Activated CD4-positive, alpha-beta T cell treated with anti-CD3 and anti-CD28 coated beads, Interleukin-2, amount 10 ng/mL, durations not matched to agents 7 days and 5 days (primary cell): Measurements from ENCODE around the gene RAPGEF1. TPM values are rescaled to one million over a fixed set of nuclear protein-coding genes. Genes with fewer than 3 reads are reported as not detected.
"Not testable (repeated sequence)": the region's sequence is repeated elsewhere in the genome, so short reads cannot be mapped to it uniquely, and the experiment has no call there.

ENCODE experiments used
- CTCF ChIA-PET: fragments of 350-600 bp; sonication (Branson Sonifier 250); formaldehyde crosslinking; loops from one replicate; lab custom pipeline; 2021; ENCODE audit warnings: antibody characterized with exemption; lab: Charles Lee
- POLR2A ChIA-PET: fragments of 350-600 bp; sonication (Branson Sonifier 250); formaldehyde crosslinking; loops from one replicate; lab custom pipeline; 2021; ENCODE audit warnings: antibody characterized with exemption; lab: Charles Lee
- DNase-seq: peaks from one replicate; pipeline ENCODE4 v3.0.0-alpha.2; 2020
- H3K27ac Mint-ChIP-seq: one replicate; pipeline ENCODE4 v1.8.0; 2021; ENCODE audit warnings: mild to moderate bottlenecking, moderate library complexity, mixed read lengths
- H3K27me3 Mint-ChIP-seq: one replicate; pipeline ENCODE4 v1.8.0; 2021; ENCODE audit warnings: mixed read lengths
- H3K36me3 Mint-ChIP-seq: one replicate; pipeline ENCODE4 v1.8.0; 2021; ENCODE audit warnings: low read depth, mixed read lengths
- H3K4me1 Mint-ChIP-seq: one replicate; pipeline ENCODE4 v1.8.0; 2021; ENCODE audit warnings: mixed read lengths
- H3K4me3 Mint-ChIP-seq: one replicate; pipeline ENCODE4 v1.8.0; 2021; ENCODE audit warnings: mild to moderate bottlenecking, moderate library complexity, mixed read lengths
- H3K9me3 Mint-ChIP-seq: one replicate; pipeline ENCODE4 v1.8.0; 2021; ENCODE audit warnings: mixed read lengths
- total RNA-seq, 2 experiments: library from RNA; stranded (reverse); gene quantifications; one replicate each; pipeline ENCODE4 v1.2.3, GENCODE V29; 2021

Gene RAPGEF1
- total RNA-seq, 2 experiments from 2014 or later: 128 to 129 TPM

GRCh38 chr9:131658377-131659129 is 81.3 kb downstream of the RAPGEF1 start:
- no peaks in the 10 kb centered on the region for H3K9me3 Mint-ChIP-seq
- no peak for DNase-seq
- CTCF ChIA-PET: interaction anchor here (0.9 to 1.6 kb wide), 10 partner anchors 9 to 82 kb away, joined by 3 to 5 read pairs (median 3); partner anchors contain the start of gene RAPGEF1
- peak overlapping the region; percentile 85 for H3K27ac Mint-ChIP-seq
- POLR2A ChIA-PET: interaction anchor here (0.8 kb wide), 1 partner anchor 10 kb away, joined by 3 read pairs; no protein-coding TSS in a partner anchor
- H3K4me1 Mint-ChIP-seq: peaks cover 77% of the 10 kb centered on the region
- peaks cover 19% of the 10 kb centered on the region for H3K36me3 Mint-ChIP-seq
- H3K27me3 Mint-ChIP-seq: no peaks in the 10 kb centered on the region
- no peak overlapping the region for H3K4me3 Mint-ChIP-seq

GRCh38 chr9:131657940-131658339 is 81.9 kb downstream of the RAPGEF1 start:
- Mint-ChIP-seq H3K36me3 (peaks cover 16% of the 10 kb centered on the region), H3K4me3 (no peak overlapping the region), H3K4me1 (peaks cover 74% of the 10 kb centered on the region), H3K9me3 (no peaks in the 10 kb centered on the region), H3K27ac (peak overlapping the region; percentile 85), H3K27me3 (no peaks in the 10 kb centered on the region)
- CTCF ChIA-PET: interaction anchor here (0.9 to 1.6 kb wide), 7 partner anchors 8 to 82 kb away, joined by 3 to 4 read pairs (median 3); no protein-coding TSS in a partner anchor
- no peak for DNase-seq
- POLR2A ChIA-PET: interaction anchor here (0.8 kb wide), 1 partner anchor 10 kb away, joined by 3 read pairs; no protein-coding TSS in a partner anchor

DNA sequence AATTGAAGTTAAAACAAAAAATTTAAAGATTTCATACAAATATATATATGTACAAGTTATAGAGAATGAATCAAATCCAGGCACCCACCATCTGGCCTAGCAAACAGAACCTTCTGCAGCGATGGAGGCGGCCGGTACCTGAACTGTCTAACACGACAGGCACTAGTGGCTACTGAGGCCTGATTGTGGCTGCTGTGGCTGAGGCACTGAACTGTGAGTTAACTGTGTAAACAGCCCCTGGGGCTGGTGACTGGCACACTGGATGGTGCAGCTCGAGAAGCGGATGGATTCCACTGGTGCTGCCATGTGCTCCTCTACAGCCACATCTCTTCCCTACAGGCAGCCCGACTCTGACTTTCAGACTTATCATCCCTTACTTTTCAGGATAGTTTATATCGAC is 82.4 kb downstream of the RAPGEF1 start:
- DNase-seq: no peak
- H3K4me3 Mint-ChIP-seq: no peak overlapping the region
- peaks cover 14% of the 10 kb centered on the region for H3K36me3 Mint-ChIP-seq
- CTCF ChIA-PET: interaction anchor here (1.1 to 1.6 kb wide), 2 partner anchors 17 to 19 kb away, joined by 3 to 4 read pairs; no protein-coding TSS in a partner anchor
- peak overlapping the region; percentile 85 for H3K27ac Mint-ChIP-seq
- no peaks in the 10 kb centered on the region for H3K9me3 Mint-ChIP-seq
- peaks cover 73% of the 10 kb centered on the region for H3K4me1 Mint-ChIP-seq
- H3K27me3 Mint-ChIP-seq: no peaks in the 10 kb centered on the region
- POLR2A ChIA-PET: no interaction called here

DNA sequence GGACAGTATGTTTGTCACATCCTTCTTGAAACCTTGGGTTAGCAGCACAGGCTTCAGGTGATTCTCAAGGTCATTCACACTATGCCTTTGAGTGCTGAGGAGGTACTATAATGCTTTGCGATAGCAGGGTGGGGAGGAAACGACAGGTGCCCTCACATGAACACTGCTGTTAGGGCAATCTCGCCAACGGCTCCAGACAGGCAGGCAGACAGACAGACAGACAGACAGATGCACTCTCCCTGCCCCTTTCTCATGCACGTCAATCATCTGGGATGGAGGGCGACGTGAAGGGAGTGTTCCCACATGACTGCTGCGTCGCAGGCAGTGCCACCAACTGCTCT is 82.9 kb downstream of the RAPGEF1 start:
- ChIA-PET CTCF (interaction anchor here (0.8 to 1.4 kb wide), 6 partner anchors 13 to 70 kb away, joined by 3 to 4 read pairs (median 3); no protein-coding TSS in a partner anchor), POLR2A (no interaction called here)
- H3K36me3 Mint-ChIP-seq: peaks cover 14% of the 10 kb centered on the region
- H3K27me3 Mint-ChIP-seq: no peaks in the 10 kb centered on the region
- peak overlapping the region; percentile 31 for H3K4me3 Mint-ChIP-seq
- peaks cover 72% of the 10 kb centered on the region for H3K4me1 Mint-ChIP-seq
- H3K9me3 Mint-ChIP-seq: no peaks in the 10 kb centered on the region
- H3K27ac Mint-ChIP-seq: peak overlapping the region; percentile 82
- DNase-seq: no peak

GRCh38 chr9:131656356-131657036 is 83.4 kb downstream of the RAPGEF1 start:
- H3K36me3 Mint-ChIP-seq: peaks cover 14% of the 10 kb centered on the region
- H3K4me3 Mint-ChIP-seq: peak overlapping the region; percentile 31
- H3K4me1 Mint-ChIP-seq: peaks cover 73% of the 10 kb centered on the region
- CTCF ChIA-PET: interaction anchor here (0.8 to 1.4 kb wide), 6 partner anchors 13 to 71 kb away, joined by 3 to 4 read pairs (median 3); no protein-coding TSS in a partner anchor
- peak; percentile 75 for DNase-seq
- H3K27ac Mint-ChIP-seq: peak overlapping the region; percentile 82
- no peaks in the 10 kb centered on the region for H3K27me3 Mint-ChIP-seq
- H3K9me3 Mint-ChIP-seq: no peaks in the 10 kb centered on the region
- POLR2A ChIA-PET: no interaction called here

DNA sequence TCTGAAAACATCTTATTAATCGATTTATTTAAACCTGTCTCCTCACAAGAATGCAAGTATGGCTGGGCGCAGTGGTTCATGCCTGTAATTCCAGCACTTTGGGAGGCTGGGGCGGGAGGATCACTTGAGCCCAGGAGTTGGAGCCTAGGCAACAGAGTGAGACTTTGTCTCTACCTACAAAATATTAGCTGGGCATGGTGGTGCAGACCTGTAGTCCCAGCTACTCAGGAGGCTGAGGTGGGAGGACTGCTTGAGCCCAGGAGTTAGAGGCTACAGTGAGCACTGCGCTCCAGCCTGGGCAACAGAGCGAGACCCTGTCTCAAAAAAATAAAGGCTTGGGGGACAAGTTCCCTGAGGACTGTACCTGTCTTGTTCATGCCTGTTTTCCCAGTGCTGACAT is 85.5 kb downstream of the RAPGEF1 start:
- H3K27me3 Mint-ChIP-seq, H3K27ac Mint-ChIP-seq, DNase-seq, H3K9me3 Mint-ChIP-seq, H3K4me3 Mint-ChIP-seq: not testable (repeated sequence)
- Mint-ChIP-seq H3K36me3 (peaks cover 30% of the 10 kb centered on the region), H3K4me1 (peaks cover 65% of the 10 kb centered on the region)
- ChIA-PET POLR2A (interaction anchor here (0.5 kb wide), 1 partner anchor 385 kb away, joined by 3 read pairs; no protein-coding TSS in a partner anchor), CTCF (interaction anchor here (0.7 to 2.1 kb wide), 2 partner anchors 69 to 86 kb away, joined by 3 to 5 read pairs; no protein-coding TSS in a partner anchor)

DNA sequence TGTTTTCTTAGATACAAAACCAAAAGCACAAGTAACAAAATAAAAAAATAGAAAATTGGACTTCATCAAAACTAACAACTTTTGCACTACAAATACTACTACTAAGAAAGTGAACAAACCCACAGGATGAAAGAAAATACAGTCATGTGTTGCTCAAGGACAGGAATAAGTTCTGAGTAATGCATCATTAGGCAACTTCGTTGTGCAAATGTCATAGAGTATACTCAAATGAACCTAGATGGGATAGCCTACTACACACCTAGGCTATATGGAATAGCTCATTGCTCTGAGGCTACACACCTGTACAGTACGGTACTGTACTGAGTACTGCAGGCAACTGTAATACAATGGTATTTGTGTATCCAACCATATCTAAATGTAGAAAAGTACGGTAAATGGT is 88.3 kb downstream of the RAPGEF1 start:
- H3K4me3 Mint-ChIP-seq: no peak overlapping the region
- no peaks in the 10 kb centered on the region for H3K27me3 Mint-ChIP-seq
- H3K36me3 Mint-ChIP-seq: peaks cover 32% of the 10 kb centered on the region
- POLR2A ChIA-PET: no interaction called here
- H3K27ac Mint-ChIP-seq: no peak overlapping the region
- CTCF ChIA-PET: interaction anchor here (1.3 to 1.5 kb wide), 2 partner anchors 9 to 45 kb away, joined by 3 to 9 read pairs; no protein-coding TSS in a partner anchor
- DNase-seq: no peak
- no peaks in the 10 kb centered on the region for H3K9me3 Mint-ChIP-seq
- H3K4me1 Mint-ChIP-seq: peaks cover 39% of the 10 kb centered on the region

- H3K36me3 Mint-ChIP-seq: peaks cover 31% of the 10 kb centered on the region
- peaks cover 35% of the 10 kb centered on the region for H3K4me1 Mint-ChIP-seq
- H3K27ac Mint-ChIP-seq: no peak overlapping the region
- H3K9me3 Mint-ChIP-seq: no peaks in the 10 kb centered on the region
- no peak for DNase-seq
- H3K27me3 Mint-ChIP-seq: no peaks in the 10 kb centered on the region
- no peak overlapping the region for H3K4me3 Mint-ChIP-seq
- ChIA-PET POLR2A (no interaction called here), CTCF (interaction anchor here (1.3 to 1.5 kb wide), 2 partner anchors 8 to 46 kb away, joined by 3 to 9 read pairs; no protein-coding TSS in a partner anchor)
These were observed 88.7 kb downstream of the RAPGEF1 start for GRCh38 chr9:131651160-131651559.

DNA sequence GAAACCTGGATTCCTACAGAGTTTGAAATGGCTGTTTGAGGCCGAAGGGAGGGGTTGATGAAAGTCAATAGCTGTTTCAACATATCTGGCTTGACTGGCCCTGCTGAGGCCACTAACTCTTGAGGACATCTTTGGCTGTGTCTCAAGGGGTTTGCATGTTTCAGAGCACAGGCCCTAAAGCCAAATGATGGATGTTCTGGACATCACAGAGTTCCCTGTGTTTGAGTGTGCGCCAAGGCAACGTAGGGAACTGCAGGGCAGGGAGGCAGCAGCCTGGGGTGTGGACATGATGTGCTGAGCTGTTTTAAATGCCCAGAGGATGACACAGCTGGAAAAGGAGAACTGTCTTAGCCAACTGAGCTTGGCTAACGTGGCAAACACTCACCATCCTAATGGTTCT is 89.6 kb downstream of the RAPGEF1 start:
- peaks cover 29% of the 10 kb centered on the region for H3K36me3 Mint-ChIP-seq
- no peaks in the 10 kb centered on the region for H3K27me3 Mint-ChIP-seq
- H3K27ac Mint-ChIP-seq: no peak overlapping the region
- H3K9me3 Mint-ChIP-seq: no peaks in the 10 kb centered on the region
- ChIA-PET CTCF (interaction anchor here (1.0 to 1.4 kb wide), 3 partner anchors 8 to 11 kb away, joined by 4 to 5 read pairs (median 4); no protein-coding TSS in a partner anchor), POLR2A (no interaction called here)
- H3K4me1 Mint-ChIP-seq: peaks cover 34% of the 10 kb centered on the region
- DNase-seq: no peak
- no peak overlapping the region for H3K4me3 Mint-ChIP-seq

- no peak overlapping the region for H3K4me3 Mint-ChIP-seq
- no peaks in the 10 kb centered on the region for H3K27me3 Mint-ChIP-seq
- POLR2A ChIA-PET: no interaction called here
- CTCF ChIA-PET: interaction anchor here (0.6 to 1.4 kb wide), 4 partner anchors 8 to 238 kb away, joined by 4 to 5 read pairs (median 4); no protein-coding TSS in a partner anchor
- H3K27ac Mint-ChIP-seq: no peak overlapping the region
- H3K36me3 Mint-ChIP-seq: peaks cover 29% of the 10 kb centered on the region
- H3K4me1 Mint-ChIP-seq: peaks cover 34% of the 10 kb centered on the region
- no peaks in the 10 kb centered on the region for H3K9me3 Mint-ChIP-seq
- DNase-seq: no peak
These were observed 90.2 kb downstream of the RAPGEF1 start for GRCh38 chr9:131649646-131650045.

DNA sequence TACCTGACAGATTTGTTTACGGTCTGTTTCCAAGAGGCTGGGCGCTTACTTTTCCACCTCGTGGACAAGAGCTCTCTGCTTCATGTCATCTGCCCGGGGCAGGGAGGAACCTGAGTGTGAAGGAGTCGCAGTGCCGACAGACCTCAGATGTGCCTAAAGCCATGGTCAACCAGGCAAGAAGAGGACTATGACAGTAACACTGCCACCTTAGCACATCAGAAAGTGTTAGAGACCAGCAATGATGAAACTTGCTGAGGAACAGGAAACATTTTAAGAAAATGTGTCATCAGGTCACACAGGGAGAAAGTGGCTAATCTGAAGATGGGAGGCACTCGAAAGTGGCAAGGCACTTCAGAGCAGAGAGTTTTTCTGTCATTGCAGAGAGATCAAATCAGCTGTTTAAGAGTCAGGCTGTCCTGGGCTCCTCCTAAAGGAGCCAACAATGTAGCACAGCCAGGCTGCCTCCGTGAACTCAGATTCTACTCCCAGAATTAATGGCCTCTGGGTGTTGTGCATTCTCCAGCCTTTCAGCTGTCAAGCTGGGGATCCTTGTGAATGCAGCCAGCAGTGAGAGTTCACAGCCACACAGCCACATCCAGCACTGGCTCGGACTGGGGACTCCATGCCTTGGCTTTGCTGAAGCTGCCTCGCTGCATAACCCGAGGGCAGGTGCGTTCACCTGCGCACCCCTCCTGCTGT is 94.6 kb downstream of the RAPGEF1 start:
- Mint-ChIP-seq H3K27me3 (no peaks in the 10 kb centered on the region), H3K36me3 (peaks cover 30% of the 10 kb centered on the region), H3K4me3 (no peak overlapping the region), H3K27ac (peak overlapping the region; percentile 55), H3K4me1 (peaks cover 40% of the 10 kb centered on the region), H3K9me3 (no peaks in the 10 kb centered on the region)
- POLR2A ChIA-PET: interaction anchor here (0.6 kb wide), 1 partner anchor 22 kb away, joined by 3 read pairs; no protein-coding TSS in a partner anchor
- no peak for DNase-seq
- CTCF ChIA-PET: interaction anchor here (0.6 to 2.0 kb wide), 2 partner anchors 11 to 598 kb away, joined by 6 to 7 read pairs; no protein-coding TSS in a partner anchor
